KOPT-K1 (cell line): ENCODE results near the gene ZG16B.

Experiments used
- H3K27ac ChIP-seq: fragments of 200-600 bp; sonication (generic); 2 replicates; pipeline ENCODE4 v1.5.1; 2016; ENCODE audit warnings: antibody characterized with exemption, mild to moderate bottlenecking, low read depth, low read length; ENCODE audit not compliant: poor library complexity, severe bottlenecking
- H3K36me3 ChIP-seq: fragments of 200-600 bp; sonication (generic); 2 replicates; pipeline ENCODE4 v1.5.1; 2017; ENCODE audit warnings: antibody characterized with exemption, mild to moderate bottlenecking, low read length, moderate library complexity; ENCODE audit not compliant: insufficient read depth
- H3K9me3 ChIP-seq: fragments of 200-600 bp; sonication (generic); 2 replicates; pipeline ENCODE4 v1.5.1; 2017; ENCODE audit warnings: antibody characterized with exemption, low read length, mild to moderate bottlenecking; ENCODE audit not compliant: insufficient read depth, poor library complexity, severe bottlenecking

ZG16B gene

GRCh38 chr16:2826591-2827373 lies 3.3 kb upstream of the ZG16B start:
- Histone ChIP-seq H3K9me3 (no peaks in the 10 kb centered on the region), H3K27ac (no peak overlapping the region), H3K36me3 (no peaks in the 10 kb centered on the region)

GRCh38 chr16:2827374-2827791 lies 2.7 kb upstream of the ZG16B start:
- no peak overlapping the region for H3K27ac ChIP-seq
- H3K9me3 ChIP-seq: no peaks in the 10 kb centered on the region
- no peaks in the 10 kb centered on the region for H3K36me3 ChIP-seq

- Histone ChIP-seq H3K9me3 (no peaks in the 10 kb centered on the region), H3K27ac (no peak overlapping the region), H3K36me3 (no peaks in the 10 kb centered on the region)
These were observed 2.1 kb upstream of the ZG16B start for GRCh38 chr16:2827831-2828520.

- Histone ChIP-seq H3K9me3 (no peaks in the 10 kb centered on the region), H3K27ac (no peak overlapping the region), H3K36me3 (no peaks in the 10 kb centered on the region)
These were observed 1.6 kb upstream of the ZG16B start for GRCh38 chr16:2828521-2828840.

- H3K27ac ChIP-seq: no peak overlapping the region
These were observed 1.1 kb upstream of the ZG16B start for GRCh38 chr16:2828876-2829430.

GRCh38 chr16:2830355-2830695 lies 222 bp downstream of the ZG16B start:
- H3K36me3 ChIP-seq: no peaks in the 10 kb centered on the region
- H3K9me3 ChIP-seq: no peaks in the 10 kb centered on the region
- H3K27ac ChIP-seq: no peak overlapping the region

More at GRCh38 chr16:2828876-2829430, 1.1 kb upstream of the ZG16B start:
- no peaks in the 10 kb centered on the region for H3K9me3 ChIP-seq
- H3K36me3 ChIP-seq: no peaks in the 10 kb centered on the region

- Histone ChIP-seq H3K36me3 (no peaks in the 10 kb centered on the region), H3K9me3 (no peaks in the 10 kb centered on the region), H3K27ac (no peak overlapping the region)
These were observed 1.1 kb downstream of the ZG16B start for GRCh38 chr16:2831203-2831602.

- H3K9me3 ChIP-seq: no peaks in the 10 kb centered on the region
- H3K27ac ChIP-seq: no peak overlapping the region
- H3K36me3 ChIP-seq: no peaks in the 10 kb centered on the region
These were observed 3.7 kb downstream of the ZG16B start for GRCh38 chr16:2833776-2834175.

GRCh38 chr16:2834968-2835367 lies 4.9 kb downstream of the ZG16B start:
- no peaks in the 10 kb centered on the region for H3K9me3 ChIP-seq
- H3K27ac ChIP-seq: no peak overlapping the region
- H3K36me3 ChIP-seq: no peaks in the 10 kb centered on the region

- H3K9me3 ChIP-seq: no peaks in the 10 kb centered on the region
- no peaks in the 10 kb centered on the region for H3K36me3 ChIP-seq
- no peak overlapping the region for H3K27ac ChIP-seq
These were observed 5.8 kb downstream of the ZG16B start for GRCh38 chr16:2835638-2836493.

- H3K27ac ChIP-seq: no peak overlapping the region
- no peaks in the 10 kb centered on the region for H3K36me3 ChIP-seq
These were observed 6.8 kb downstream of the ZG16B start for GRCh38 chr16:2836646-2837508.

GRCh38 chr16:2838928-2839327 lies 8.8 kb downstream of the ZG16B start:
- Histone ChIP-seq H3K9me3 (no peaks in the 10 kb centered on the region), H3K36me3 (no peaks in the 10 kb centered on the region), H3K27ac (no peak overlapping the region)

More at GRCh38 chr16:2836646-2837508, 6.8 kb downstream of the ZG16B start:
- H3K9me3 ChIP-seq: no peaks in the 10 kb centered on the region

- H3K27ac ChIP-seq: no peak overlapping the region
- no peaks in the 10 kb centered on the region for H3K9me3 ChIP-seq
These were observed 9.7 kb downstream of the ZG16B start for GRCh38 chr16:2839650-2840450.

GRCh38 chr16:2840914-2841313 lies 10.8 kb downstream of the ZG16B start:
- Histone ChIP-seq H3K9me3 (no peaks in the 10 kb centered on the region), H3K27ac (no peak overlapping the region), H3K36me3 (no peaks in the 10 kb centered on the region)

More at GRCh38 chr16:2839650-2840450, 9.7 kb downstream of the ZG16B start:
- no peaks in the 10 kb centered on the region for H3K36me3 ChIP-seq
